ENCODE measurements around the gene LZTFL1.
A peak's percentile ranks its signal among the peaks of the same experiment; 100 is the strongest.
"Not testable (repeated sequence)": the region's sequence is repeated elsewhere in the genome, so short reads cannot be mapped to it uniquely, and the experiment has no call there.

The LZTFL1 gene

DNA sequence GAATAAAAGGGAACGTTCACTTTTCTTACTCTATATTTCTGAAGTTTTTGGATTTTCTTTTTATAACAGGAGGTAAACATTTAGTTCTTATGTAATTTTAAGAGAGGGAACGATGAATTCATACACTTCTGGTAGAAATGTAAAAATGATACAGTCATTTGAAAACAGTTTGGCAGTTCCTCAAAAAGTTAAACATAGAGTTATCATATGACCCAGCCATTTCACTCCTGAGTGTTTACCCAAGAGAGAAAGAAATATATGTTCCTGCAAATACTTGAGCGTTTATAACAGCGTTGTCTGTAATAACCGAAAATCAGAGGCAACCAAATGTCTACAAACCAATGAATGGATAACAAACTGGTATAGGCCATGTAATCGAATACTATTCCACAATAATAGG is 23.6 kb upstream of the LZTFL1 start:
- TF ChIP-seq, protein P1, sequence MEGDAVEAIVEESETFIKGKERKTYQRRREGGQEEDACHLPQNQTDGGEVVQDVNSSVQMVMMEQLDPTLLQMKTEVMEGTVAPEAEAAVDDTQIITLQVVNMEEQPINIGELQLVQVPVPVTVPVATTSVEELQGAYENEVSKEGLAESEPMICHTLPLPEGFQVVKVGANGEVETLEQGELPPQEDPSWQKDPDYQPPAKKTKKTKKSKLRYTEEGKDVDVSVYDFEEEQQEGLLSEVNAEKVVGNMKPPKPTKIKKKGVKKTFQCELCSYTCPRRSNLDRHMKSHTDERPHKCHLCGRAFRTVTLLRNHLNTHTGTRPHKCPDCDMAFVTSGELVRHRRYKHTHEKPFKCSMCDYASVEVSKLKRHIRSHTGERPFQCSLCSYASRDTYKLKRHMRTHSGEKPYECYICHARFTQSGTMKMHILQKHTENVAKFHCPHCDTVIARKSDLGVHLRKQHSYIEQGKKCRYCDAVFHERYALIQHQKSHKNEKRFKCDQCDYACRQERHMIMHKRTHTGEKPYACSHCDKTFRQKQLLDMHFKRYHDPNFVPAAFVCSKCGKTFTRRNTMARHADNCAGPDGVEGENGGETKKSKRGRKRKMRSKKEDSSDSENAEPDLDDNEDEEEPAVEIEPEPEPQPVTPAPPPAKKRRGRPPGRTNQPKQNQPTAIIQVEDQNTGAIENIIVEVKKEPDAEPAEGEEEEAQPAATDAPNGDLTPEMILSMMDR (IDR thresholded peaks at IDR 0.05; ENCODE audit: extremely low read depth, missing control alignments), result no peak
- DNase-seq (ENCODE audit: low spot score), result no peak

GRCh38 chr3:45864760-45865519 is 23.0 kb upstream of the LZTFL1 start:
- TF ChIP-seq, protein P1 (IDR thresholded peaks at IDR 0.05; ENCODE audit: extremely low read depth, missing control alignments), result no peak
- DNase-seq (ENCODE audit: low spot score), result peak; percentile 40

GRCh38 chr3:45861043-45861719 is 19.3 kb upstream of the LZTFL1 start:
- TF ChIP-seq, protein P1 (IDR thresholded peaks at IDR 0.05; ENCODE audit: extremely low read depth, missing control alignments), result no peak
- DNase-seq (ENCODE audit: low spot score), result peak; percentile 52

GRCh38 chr3:45860481-45860880 is 18.6 kb upstream of the LZTFL1 start:
- TF ChIP-seq, protein P1 (IDR thresholded peaks at IDR 0.05; ENCODE audit: extremely low read depth, missing control alignments), result no peak

GRCh38 chr3:45858809-45859543 is 17.1 kb upstream of the LZTFL1 start:
- TF ChIP-seq, protein P1 (IDR thresholded peaks at IDR 0.05; ENCODE audit: extremely low read depth, missing control alignments), result no peak
- no peak for DNase-seq (ENCODE audit: low spot score)

More at GRCh38 chr3:45860481-45860880, 18.6 kb upstream of the LZTFL1 start:
- DNase-seq (ENCODE audit: low spot score), result no peak

DNA sequence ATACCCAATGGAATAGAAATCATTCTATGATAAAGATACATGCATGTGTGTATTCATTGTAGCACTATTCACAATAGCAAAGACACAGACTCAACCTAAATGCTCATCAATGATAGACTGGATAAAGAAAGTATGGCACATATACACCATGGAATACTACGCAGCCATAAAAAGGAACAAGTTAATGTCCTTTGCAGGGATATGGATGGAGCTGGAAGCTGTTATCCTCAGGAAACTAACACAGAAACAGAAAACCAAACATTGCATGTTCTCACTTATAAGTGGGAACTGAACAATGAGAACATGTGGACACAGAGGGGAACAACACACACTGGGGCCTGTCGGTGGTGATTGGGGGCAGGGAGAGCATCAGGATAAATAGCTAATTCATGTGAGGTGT is 15.1 kb upstream of the LZTFL1 start:
- not testable (repeated sequence) for DNase-seq (ENCODE audit: low spot score)

DNA sequence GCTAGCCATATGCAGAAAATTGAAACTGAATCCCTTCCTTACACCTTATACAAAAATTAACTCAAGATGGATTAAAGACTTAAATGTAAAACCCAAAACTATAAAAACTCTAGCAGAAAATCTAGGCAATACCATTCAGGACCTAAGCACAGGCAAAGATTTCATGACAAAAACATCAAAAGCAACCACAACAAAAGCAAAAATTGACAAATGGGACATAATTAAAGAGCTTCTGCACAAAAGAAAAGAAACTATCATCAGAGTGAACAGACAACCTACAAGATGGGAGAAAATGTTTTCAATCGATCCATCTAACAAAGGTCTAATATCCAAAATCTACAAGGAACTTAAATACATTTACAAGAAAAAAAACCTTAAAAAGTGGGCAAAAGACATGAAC is 14.4 kb upstream of the LZTFL1 start:
- DNase-seq (ENCODE audit: low spot score), result not testable (repeated sequence)

GRCh38 chr3:45852828-45853227 is 10.9 kb upstream of the LZTFL1 start:
- peak; percentile 35 for DNase-seq (ENCODE audit: low spot score)
- TF ChIP-seq, protein P1 (IDR thresholded peaks at IDR 0.05; ENCODE audit: extremely low read depth, missing control alignments), result no peak

All from GM20000 (cell line).